Fibroblast of lung (primary cell): ENCODE measurements around the gene NHERF1.

ENCODE experiments used
- EZH2 ChIP-seq: IDR thresholded peaks from 2 replicates; pipeline ENCODE4 v1.5.1; 2012; ENCODE audit warnings: low read length, control low read depth, mild to moderate bottlenecking; ENCODE audit errors: missing control alignments
- TF ChIP-seq, protein P1 (sequence below), 2 donors: IDR thresholded peaks in 1 of 2; conservative IDR thresholded peaks in 1 of 2; 1 replicate in 1 of 2; 2 replicates in 1 of 2; pipeline ENCODE4 v1.5.1; 2011 to 2012; ENCODE audit warnings: low read length in 2 of 2, control low read depth in 1 of 2, inconsistent platforms in 1 of 2, low read depth in 1 of 2, mild to moderate bottlenecking in 1 of 2

DNA sequence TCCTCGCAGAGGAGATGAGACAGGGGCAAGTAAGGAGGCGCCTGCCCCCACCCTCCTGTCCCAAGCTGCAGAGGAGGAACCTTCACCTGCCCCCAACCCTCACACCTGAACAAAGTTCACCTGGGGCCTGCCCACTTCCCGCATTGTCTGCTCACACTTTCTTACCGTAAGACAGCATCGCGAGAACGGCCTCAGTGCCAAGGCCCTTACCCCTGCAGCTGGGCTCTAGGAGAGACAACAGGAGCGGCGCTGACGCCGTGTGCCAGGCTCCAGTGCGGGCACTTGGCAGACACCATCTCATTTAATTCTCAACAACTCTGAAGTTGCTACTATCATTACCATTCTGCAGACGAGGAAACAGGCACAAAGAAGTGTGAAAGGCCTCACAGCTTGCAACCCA lies 23.6 kb downstream of the NHERF1 start:
- TF ChIP-seq, protein P1, sequence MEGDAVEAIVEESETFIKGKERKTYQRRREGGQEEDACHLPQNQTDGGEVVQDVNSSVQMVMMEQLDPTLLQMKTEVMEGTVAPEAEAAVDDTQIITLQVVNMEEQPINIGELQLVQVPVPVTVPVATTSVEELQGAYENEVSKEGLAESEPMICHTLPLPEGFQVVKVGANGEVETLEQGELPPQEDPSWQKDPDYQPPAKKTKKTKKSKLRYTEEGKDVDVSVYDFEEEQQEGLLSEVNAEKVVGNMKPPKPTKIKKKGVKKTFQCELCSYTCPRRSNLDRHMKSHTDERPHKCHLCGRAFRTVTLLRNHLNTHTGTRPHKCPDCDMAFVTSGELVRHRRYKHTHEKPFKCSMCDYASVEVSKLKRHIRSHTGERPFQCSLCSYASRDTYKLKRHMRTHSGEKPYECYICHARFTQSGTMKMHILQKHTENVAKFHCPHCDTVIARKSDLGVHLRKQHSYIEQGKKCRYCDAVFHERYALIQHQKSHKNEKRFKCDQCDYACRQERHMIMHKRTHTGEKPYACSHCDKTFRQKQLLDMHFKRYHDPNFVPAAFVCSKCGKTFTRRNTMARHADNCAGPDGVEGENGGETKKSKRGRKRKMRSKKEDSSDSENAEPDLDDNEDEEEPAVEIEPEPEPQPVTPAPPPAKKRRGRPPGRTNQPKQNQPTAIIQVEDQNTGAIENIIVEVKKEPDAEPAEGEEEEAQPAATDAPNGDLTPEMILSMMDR (conservative IDR thresholded peaks at IDR 0.05 in 1 of 2, IDR thresholded peaks at IDR 0.05 in 1 of 2; ENCODE audit: low read depth in 1 of 2, low read length in 2 of 2): no peak
- no peak for TF ChIP-seq EZH2
